K562 (cell line): ENCODE results near the gene CD4.

Experiments used
- CTCF ChIP-seq, 3 experiments: IDR thresholded peaks in 2 of 3; conservative IDR thresholded peaks in 1 of 3; 2 replicates each; pipeline ENCODE4 v1.5.1; 2011 to 2012; ENCODE audit warnings: low read length in 3 of 3, mild to moderate bottlenecking in 3 of 3, control low read depth in 2 of 3, improper control_type of control experiment in 1 of 3, inconsistent platforms in 1 of 3, low read depth in 1 of 3, mixed read lengths in 1 of 3, moderate library complexity in 1 of 3; ENCODE audit not compliant: insufficient read depth in 2 of 3
- E2F5 ChIP-seq: sonication (generic); formaldehyde crosslinking; IDR thresholded peaks from 2 replicates; pipeline ENCODE4 v1.8.0; 2022; ENCODE audit warnings: mild to moderate bottlenecking, missing genetic modification reagents
- EHMT2 ChIP-seq: fragments of 450-650 bp; IDR thresholded peaks from 2 replicates; pipeline ENCODE4 v1.6.1; 2018; ENCODE audit warnings: antibody characterized with exemption
- EP300 ChIP-seq: IDR thresholded peaks from 2 replicates; pipeline ENCODE4 v1.6.1; 2012; ENCODE audit warnings: low read length, improper control_type of control experiment
- KLF6 ChIP-seq: fragments of 250-450 bp; sonication (Bioruptor Pico); IDR thresholded peaks from 2 replicates; pipeline ENCODE4 v1.4.0; 2020; ENCODE audit warnings: mild to moderate bottlenecking, moderate library complexity, borderline replicate concordance
- STAT5A ChIP-seq: IDR thresholded peaks from 2 replicates; pipeline ENCODE4 v1.6.1; 2012; ENCODE audit warnings: low read length, inconsistent platforms, borderline replicate concordance
- TAF1 ChIP-seq: IDR thresholded peaks from 2 replicates; pipeline ENCODE4 v1.6.1; 2011; ENCODE audit warnings: mild to moderate bottlenecking, low read length, moderate library complexity; ENCODE audit not compliant: insufficient read depth, control insufficient read depth, severe bottlenecking; ENCODE audit errors: extremely low read depth
- ZBTB17 ChIP-seq: fragments of 450-650 bp; formaldehyde crosslinking; IDR thresholded peaks from 2 replicates; pipeline ENCODE4 v1.4.0; 2020; ENCODE audit warnings: mild to moderate bottlenecking
- ZFP1 ChIP-seq: fragments of 450-650 bp; formaldehyde crosslinking; IDR thresholded peaks from 2 replicates; pipeline ENCODE4 v1.4.0; 2020; ENCODE audit warnings: mild to moderate bottlenecking, mixed read lengths
- ZNF551 ChIP-seq: fragments of 250-450 bp; sonication (Bioruptor Pico); IDR thresholded peaks from 2 replicates; pipeline ENCODE4 v1.5.0; 2021; ENCODE audit warnings: mild to moderate bottlenecking, moderate library complexity
- ZNF609 ChIP-seq: sonication (generic); formaldehyde crosslinking; IDR thresholded peaks from 2 replicates; pipeline ENCODE4 v1.8.1; 2023; ENCODE audit warnings: missing genetic modification reagents, mild to moderate bottlenecking, borderline replicate concordance

DNA sequence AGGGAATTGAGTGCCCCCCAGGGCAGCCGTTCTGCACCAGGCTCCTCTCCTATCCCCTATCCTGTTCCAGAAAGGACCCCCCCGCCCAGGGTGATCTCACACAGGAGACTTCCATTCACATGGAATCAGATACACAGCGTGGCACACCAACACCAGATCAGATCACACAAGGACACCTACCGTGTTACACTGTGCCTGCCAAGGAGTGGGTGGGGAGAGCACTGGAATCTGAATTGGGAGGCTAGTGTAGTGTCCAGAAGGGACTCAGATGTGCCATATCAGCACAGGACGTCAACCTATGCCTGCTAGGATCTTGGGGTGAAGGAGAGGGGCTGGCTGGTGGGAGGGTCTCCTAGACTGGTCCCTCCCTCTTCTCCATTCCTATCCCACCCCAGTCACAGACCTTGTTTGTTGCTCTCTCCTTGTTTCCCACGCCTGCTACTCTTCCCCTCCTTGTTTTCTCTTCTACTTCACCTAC, 20.9 kb upstream of the CD4 start:
- TF ChIP-seq CTCF (IDR thresholded peaks at IDR 0.05 in 2 of 3, conservative IDR thresholded peaks at IDR 0.05 in 1 of 3; ENCODE audit: insufficient read depth in 2 of 3, low read depth in 1 of 3, low read length in 3 of 3), result no peak
- TF ChIP-seq ZNF609 (CRISPR knock-in tag), result no peak
- no peak for TF ChIP-seq EP300
- TF ChIP-seq ZBTB17 (CRISPR knock-in tag), result no peak
- no peak for TF ChIP-seq EHMT2
- no peak for TF ChIP-seq ZFP1 (CRISPR knock-in tag)
- TF ChIP-seq KLF6, result no peak
- TF ChIP-seq E2F5 (CRISPR knock-in tag), result no peak
- TF ChIP-seq STAT5A, result no peak
- no peak for TF ChIP-seq ZNF551 (CRISPR knock-in tag)
- TF ChIP-seq TAF1, result no peak
